Smooth muscle cell (in vitro differentiated cells): ENCODE results near the gene RESF1. TPM values are rescaled to one million over a fixed set of nuclear protein-coding genes. Genes with fewer than 3 reads are reported as not detected.

ENCODE experiments used
- DNase-seq: peaks from one replicate; lab custom pipeline; 2025; ENCODE audit not compliant: unreplicated experiment; lab: John Stamatoyannopoulos, UW
- H2AFZ ChIP-seq: fragments of 200-600 bp; sonication (generic); 2 replicates; pipeline ENCODE4 v1.6.0; 2016; ENCODE audit warnings: antibody characterized with exemption, low read depth, mild to moderate bottlenecking
- H3F3A ChIP-seq: fragments of 200-600 bp; sonication (generic); 2 replicates; pipeline ENCODE4 v1.6.0; 2017; ENCODE audit warnings: antibody characterized with exemption, low read depth
- H3K27ac ChIP-seq: fragments of 200-600 bp; sonication (generic); 2 replicates; pipeline ENCODE4 v1.5.1; 2016; ENCODE audit warnings: low read depth, mild to moderate bottlenecking
- H3K27me3 ChIP-seq: fragments of 200-600 bp; sonication (generic); 2 replicates; pipeline ENCODE4 v1.6.1; 2016; ENCODE audit warnings: low read depth, mild to moderate bottlenecking
- H3K36me3 ChIP-seq: fragments of 200-600 bp; sonication (generic); 2 replicates; pipeline ENCODE4 v1.5.1; 2016; ENCODE audit warnings: low read depth
- H3K4me1 ChIP-seq: fragments of 200-600 bp; sonication (generic); 2 replicates; pipeline ENCODE4 v1.5.1; 2016; ENCODE audit warnings: low read depth
- H3K4me2 ChIP-seq: fragments of 200-600 bp; sonication (generic); 2 replicates; pipeline ENCODE4 v1.6.0; 2016; ENCODE audit warnings: mild to moderate bottlenecking
- H3K4me3 ChIP-seq: fragments of 200-600 bp; sonication (generic); 2 replicates; pipeline ENCODE4 v1.5.1; 2016; ENCODE audit warnings: mild to moderate bottlenecking
- H3K79me2 ChIP-seq: fragments of 200-600 bp; sonication (generic); 2 replicates; pipeline ENCODE4 v1.6.0; 2016; ENCODE audit warnings: low read depth, mild to moderate bottlenecking
- H3K9ac ChIP-seq: fragments of 200-600 bp; sonication (generic); 2 replicates; pipeline ENCODE4 v1.6.0; 2016; ENCODE audit warnings: low read depth
- H3K9me3 ChIP-seq: fragments of 200-600 bp; sonication (generic); replicated peaks from 2 replicates; pipeline ENCODE4 v1.5.1; 2016; ENCODE audit warnings: low read depth
- H4K20me1 ChIP-seq: fragments of 200-600 bp; sonication (generic); 2 replicates; pipeline ENCODE4 v1.6.0; 2016; ENCODE audit warnings: low read depth
- WGBS: methylation state at CpG from one replicate; pipeline ENCODE4 v1.1.7; 2016; ENCODE audit warnings: low lambda C conversion rate; 5-methylcytosine and 5-hydroxymethylcytosine counted together
- polyA plus RNA-seq: library from polyadenylated mRNA; unstranded; fragments of >200 nt; fragmentation: Nextera tagmentation; extraction: Ambion mirVana; gene quantifications from 2 replicates; pipeline ENCODE4 v1.2.1, GENCODE V29; 2016
- total RNA-seq: library from RNA; depleted of rRNA; stranded (reverse); fragments of >200 nt; gene quantifications from 2 replicates; pipeline ENCODE4 v1.2.3, GENCODE V29; 2014
- TF ChIP-seq, protein P1 (sequence below): fragments of 200-600 bp; sonication (generic); IDR thresholded peaks from 2 replicates; pipeline ENCODE4 v1.5.1; 2017; ENCODE audit warnings: borderline replicate concordance, mild to moderate bottlenecking, antibody characterized with exemption; ENCODE audit not compliant: insufficient read depth, poor library complexity, severe bottlenecking

RESF1 gene
- total and polyA plus RNA-seq, 2 experiments from 2014 or later: 9.7 to 28.3 TPM

DNA sequence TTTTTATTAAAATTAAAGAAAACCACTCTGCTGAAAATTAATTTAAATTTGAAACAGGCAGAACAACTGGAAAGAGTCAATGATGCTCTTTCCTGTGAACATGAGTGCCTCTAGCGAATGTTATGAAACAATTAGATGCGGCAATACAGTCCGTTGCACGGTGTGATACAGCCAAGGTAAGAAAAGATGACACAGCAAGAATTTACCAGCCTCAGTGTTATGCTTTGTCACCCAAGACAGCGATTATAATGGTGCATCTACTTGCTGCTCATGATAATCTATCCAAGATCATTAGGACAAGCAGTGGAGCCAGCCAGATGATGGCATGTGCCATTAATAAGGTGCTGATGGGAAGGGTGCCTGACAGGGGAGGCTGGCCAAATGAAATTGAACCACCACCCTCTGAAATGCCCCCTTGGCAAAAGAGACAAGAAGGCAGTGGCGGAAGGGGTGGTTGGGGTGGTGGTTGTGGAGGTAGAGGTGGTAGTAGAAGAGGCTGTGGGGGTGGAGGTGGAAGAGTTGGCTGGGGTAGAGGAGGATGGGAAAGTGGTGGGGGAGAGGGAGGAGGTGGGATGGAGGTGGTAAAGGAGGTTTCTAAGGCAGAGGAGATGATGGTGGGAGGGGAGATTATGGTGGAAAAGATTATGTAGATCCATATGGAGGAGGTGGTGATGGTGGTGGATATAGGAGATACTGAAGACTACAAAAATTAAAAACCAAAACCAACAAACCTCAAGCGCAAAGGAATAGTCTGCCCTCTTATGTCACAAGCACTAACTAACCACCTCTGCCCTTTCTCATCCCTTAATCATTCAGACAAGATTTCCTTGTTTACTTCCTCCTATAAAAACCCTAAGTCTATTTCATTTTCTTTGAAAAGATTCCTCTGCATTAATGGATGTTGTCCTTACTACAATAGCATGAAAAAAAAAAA, 4.0 kb upstream of the RESF1 start:
- DNase-seq: no peak
- Histone ChIP-seq H3K9ac (no peak overlapping the region), H4K20me1 (peaks cover 3% of the 10 kb centered on the region), H2AFZ (no peak overlapping the region), H3K4me1 (peaks cover 6% of the 10 kb centered on the region), H3K36me3 (no peaks in the 10 kb centered on the region), H3K27me3 (no peaks in the 10 kb centered on the region), H3K27ac (no peak overlapping the region), H3K9me3 (no peaks in the 10 kb centered on the region), H3K79me2 (peaks cover 3% of the 10 kb centered on the region), H3F3A (no peaks in the 10 kb centered on the region), H3K4me3 (no peak overlapping the region), H3K4me2 (no peak overlapping the region)
- TF ChIP-seq, protein P1, sequence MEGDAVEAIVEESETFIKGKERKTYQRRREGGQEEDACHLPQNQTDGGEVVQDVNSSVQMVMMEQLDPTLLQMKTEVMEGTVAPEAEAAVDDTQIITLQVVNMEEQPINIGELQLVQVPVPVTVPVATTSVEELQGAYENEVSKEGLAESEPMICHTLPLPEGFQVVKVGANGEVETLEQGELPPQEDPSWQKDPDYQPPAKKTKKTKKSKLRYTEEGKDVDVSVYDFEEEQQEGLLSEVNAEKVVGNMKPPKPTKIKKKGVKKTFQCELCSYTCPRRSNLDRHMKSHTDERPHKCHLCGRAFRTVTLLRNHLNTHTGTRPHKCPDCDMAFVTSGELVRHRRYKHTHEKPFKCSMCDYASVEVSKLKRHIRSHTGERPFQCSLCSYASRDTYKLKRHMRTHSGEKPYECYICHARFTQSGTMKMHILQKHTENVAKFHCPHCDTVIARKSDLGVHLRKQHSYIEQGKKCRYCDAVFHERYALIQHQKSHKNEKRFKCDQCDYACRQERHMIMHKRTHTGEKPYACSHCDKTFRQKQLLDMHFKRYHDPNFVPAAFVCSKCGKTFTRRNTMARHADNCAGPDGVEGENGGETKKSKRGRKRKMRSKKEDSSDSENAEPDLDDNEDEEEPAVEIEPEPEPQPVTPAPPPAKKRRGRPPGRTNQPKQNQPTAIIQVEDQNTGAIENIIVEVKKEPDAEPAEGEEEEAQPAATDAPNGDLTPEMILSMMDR: no peak
- WGBS: 94% methylated on average over 7 of the region's 7 CpGs

DNA sequence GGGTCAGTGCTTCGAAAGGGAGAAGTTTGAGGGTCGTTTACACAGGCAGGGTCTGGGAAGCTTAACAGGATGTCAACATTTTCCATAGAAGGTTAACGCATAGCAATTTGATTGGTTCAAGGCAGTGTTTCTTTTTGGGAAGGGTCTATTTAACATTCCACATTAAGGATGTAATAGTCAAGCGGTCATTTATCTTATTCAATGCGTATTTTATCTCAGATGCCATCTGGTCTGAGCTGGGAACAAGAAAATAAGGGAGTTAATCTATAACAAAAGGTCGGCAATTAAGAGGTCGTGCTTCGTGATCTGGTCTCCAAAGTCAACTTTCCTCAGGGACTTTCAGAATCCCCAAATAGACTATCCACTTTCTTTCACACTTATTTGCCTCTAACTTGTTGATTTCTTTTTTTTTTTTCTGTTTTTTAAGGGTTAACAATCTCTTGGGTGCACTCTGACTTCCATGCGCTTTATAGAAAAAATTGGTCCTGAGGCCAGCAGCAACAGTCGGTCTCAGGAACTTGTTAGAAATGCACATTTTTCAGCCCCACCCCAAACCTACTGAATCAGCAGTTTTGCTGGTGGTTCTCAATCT, 550 bp upstream of the RESF1 start:
- TF ChIP-seq, protein P1: no peak
- H3K9me3 ChIP-seq: no peaks in the 10 kb centered on the region
- H3K4me3 ChIP-seq: peak overlapping the region; percentile 85
- H4K20me1 ChIP-seq: peaks cover 29% of the 10 kb centered on the region
- H2AFZ ChIP-seq: peak overlapping the region; percentile 70
- peaks cover 16% of the 10 kb centered on the region for H3K4me1 ChIP-seq
- peaks cover 3% of the 10 kb centered on the region for H3F3A ChIP-seq
- no peaks in the 10 kb centered on the region for H3K36me3 ChIP-seq
- H3K9ac ChIP-seq: peak overlapping the region; percentile 70
- DNase-seq: no peak
- peak overlapping the region; percentile 63 for H3K27ac ChIP-seq
- peaks cover 36% of the 10 kb centered on the region for H3K79me2 ChIP-seq
- H3K27me3 ChIP-seq: no peaks in the 10 kb centered on the region
- WGBS: 5% methylated on average over 10 of the region's 10 CpGs
- peak overlapping the region; percentile 92 for H3K4me2 ChIP-seq

DNA sequence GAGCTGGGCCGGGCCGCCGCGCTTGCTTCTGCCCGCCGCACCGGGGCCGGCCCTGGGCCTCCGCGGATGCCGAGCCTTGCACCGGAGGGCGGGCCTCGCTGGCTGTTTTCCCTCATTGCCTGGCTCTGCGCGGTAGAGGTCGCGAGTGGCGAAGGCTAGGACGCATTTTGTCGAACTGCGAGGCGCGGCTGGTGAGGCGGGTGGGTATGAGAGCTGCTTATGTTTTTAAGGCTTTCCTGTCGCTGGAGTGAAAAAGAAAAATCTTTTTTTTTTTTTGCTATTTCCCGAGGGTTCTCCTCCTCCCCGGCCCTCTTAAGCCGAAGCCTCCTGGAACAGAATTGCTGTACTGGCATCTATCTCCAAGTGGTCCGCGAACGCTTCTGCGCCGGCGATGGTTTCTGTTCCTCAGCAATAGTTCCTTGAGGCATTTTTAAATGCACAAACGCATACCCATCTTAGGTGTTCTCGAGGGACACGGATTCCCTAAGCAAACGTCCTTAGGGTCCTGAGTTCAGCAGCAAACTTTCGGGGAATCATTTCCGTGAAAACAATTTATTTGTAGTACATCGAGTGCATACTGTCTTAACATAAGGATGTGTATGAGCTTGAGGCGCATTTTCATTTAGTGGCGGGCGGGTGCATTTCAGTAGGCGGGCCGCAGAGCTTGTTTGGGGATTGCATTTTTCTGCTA, 631 bp downstream of the RESF1 start:
- Histone ChIP-seq H3K4me1 (peaks cover 16% of the 10 kb centered on the region), H3K79me2 (peaks cover 47% of the 10 kb centered on the region), H3K4me3 (peak overlapping the region; percentile 85), H3F3A (peaks cover 3% of the 10 kb centered on the region), H3K27me3 (no peaks in the 10 kb centered on the region), H3K4me2 (peak overlapping the region; percentile 92), H2AFZ (peak overlapping the region; percentile 34), H4K20me1 (peaks cover 37% of the 10 kb centered on the region), H3K27ac (peak overlapping the region; percentile 63), H3K9ac (peak overlapping the region; percentile 16), H3K36me3 (no peaks in the 10 kb centered on the region), H3K9me3 (no peaks in the 10 kb centered on the region)
- under 1% methylated on average over 47 of the region's 47 CpGs for WGBS
- DNase-seq: peak; percentile 54
- TF ChIP-seq, protein P1: no peak
